Psoas muscle (tissue), 8 donors: ENCODE results near the gene BTBD6. TPM values are rescaled to one million over a fixed set of nuclear protein-coding genes. Genes with fewer than 3 reads are reported as not detected.
"Not testable (repeated sequence)": the region's sequence is repeated elsewhere in the genome, so short reads cannot be mapped to it uniquely, and the experiment has no call there.

Experiments used
- ATAC-seq, 4 donors: fragments of 200-7000 bp; cut with Tn5 transposase; one replicate each; pipeline ENCODE4 v1.9.1; 2020; ENCODE audit warnings: moderate library complexity in 3 of 4, mild to moderate bottlenecking in 2 of 4
- DNase-seq, 2 donors: peaks; one replicate each; pipeline ENCODE4 v3.0.0-alpha.2; 2020
- H3K27ac ChIP-seq: fragments of 200-600 bp; one replicate; pipeline ENCODE4 v1.8.0; 2022
- H3K27me3 ChIP-seq, 3 donors: fragments of 200-600 bp in 1 of 3; one replicate each; pipeline versions ENCODE4 v1.6.1 to v1.8.0; 2013 to 2022; ENCODE audit warnings: low read length in 2 of 3, mild to moderate bottlenecking in 2 of 3, moderate library complexity in 1 of 3; ENCODE audit not compliant: insufficient read depth in 3 of 3
- H3K36me3 ChIP-seq, 2 donors: fragments of 200-600 bp in 1 of 2; one replicate each; pipeline versions ENCODE4 v1.6.1 to v1.8.0; 2013 to 2022; ENCODE audit warnings: low read depth in 1 of 2, mild to moderate bottlenecking in 1 of 2, moderate library complexity in 1 of 2; ENCODE audit not compliant: insufficient read depth in 1 of 2
- H3K4me1 ChIP-seq: fragments of 200-600 bp; one replicate; pipeline ENCODE4 v1.8.0; 2022
- H3K4me3 ChIP-seq: fragments of 200-600 bp; one replicate; pipeline ENCODE4 v1.8.0; 2022; ENCODE audit warnings: mild to moderate bottlenecking
- H3K9me3 ChIP-seq: fragments of 200-600 bp; one replicate; pipeline ENCODE4 v1.8.0; 2022
- CTCF ChIP-seq: fragments of 200-600 bp; IDR thresholded peaks from one replicate; pipeline ENCODE4 v1.8.0; 2022; ENCODE audit warnings: antibody characterized with exemption
- WGBS, 3 donors: extraction: QIAGEN DNeasy Blood & Tissue Kit; methylation state at CpG; one replicate each; pipeline versions ENCODE4 v1.1.6 to v1.1.7; 2013; 5-methylcytosine and 5-hydroxymethylcytosine counted together
- intact Hi-C, 2 donors: fragments of 100-400 bp; cut with DNase I; formaldehyde crosslinking; loops; one replicate each; pipeline versions ENCODE4 v1.11.0 to v1.14.2; 2022
- polyA plus RNA-seq, 3 donors: library from polyadenylated mRNA; stranded (reverse); fragments of 200-250 nt; gene quantifications; one replicate each; pipeline ENCODE4 v1.2.3, GENCODE V29; 2013
- total RNA-seq, 4 donors: library from RNA; stranded (reverse); fragmentation: NEBNext Ultra II Directional in 2 of 4; extraction: Animal tissue kit (Norgen Biotek cat#: 25700) in 2 of 4; gene quantifications; one replicate each; pipeline versions ENCODE4 v1.2.1 to v1.2.4, GENCODE V29; 2021 to 2023
- donor health status: healthy with polysubstance abuse.
- donor health status: DM: no; HTN: no; CAD: no; lungs with moderate emphysema.
- donor health status: Bipolar disorder and iron deficiency.
- donor health status: healthy.
- donor health status: DM: yes; HTN: yes; CAD: no.
- donor health status: DM: no; HTN: no; CAD: no.
- donor health status: DM: no; HTN: no; CAD: no.
- donor health status: DM: yes; HTN: yes; CAD: no.

Gene BTBD6
- total and polyA plus RNA-seq, 7 donors: 48.3 to 79.7 (median 72.2) TPM

GRCh38 chr14:105275267-105275946 is 27.1 kb downstream of the BTBD6 start:
- H3K36me3 ChIP-seq: no peaks in the 10 kb centered on the region
- WGBS, 3 donors: 30 to 54% (median 31%) methylated on average over 16 of the region's 16 CpGs
- peak overlapping the region; percentile 63 for H3K27ac ChIP-seq
- ATAC-seq (peak; percentile 88 to 95 (median 93)), DNase-seq (peak; percentile 56 to 70)
- no peaks in the 10 kb centered on the region for H3K27me3 ChIP-seq
- no peak for TF ChIP-seq CTCF
- intact Hi-C loops: no loop called here
- H3K4me1 ChIP-seq: peaks cover 17% of the 10 kb centered on the region
- H3K9me3 ChIP-seq: no peaks in the 10 kb centered on the region
- no peak overlapping the region for H3K4me3 ChIP-seq

GRCh38 chr14:105277448-105277847 is 29.1 kb downstream of the BTBD6 start:
- H3K4me1 ChIP-seq: peaks cover 26% of the 10 kb centered on the region
- H3K27me3 ChIP-seq, DNase-seq, intact Hi-C loops, H3K27ac ChIP-seq, H3K4me3 ChIP-seq, ATAC-seq, H3K9me3 ChIP-seq, H3K36me3 ChIP-seq: not testable (repeated sequence)
- WGBS, 3 donors: 31 to 100% (median 100%) methylated on average over 3 of the region's 4 CpGs

- ATAC-seq (no peak), DNase-seq (no peak)
- Histone ChIP-seq H3K4me3 (no peak overlapping the region), H3K27ac (no peak overlapping the region), H3K9me3 (no peaks in the 10 kb centered on the region), H3K27me3 (no peaks in the 10 kb centered on the region), H3K4me1 (peaks cover 26% of the 10 kb centered on the region), H3K36me3 (no peaks in the 10 kb centered on the region)
- TF ChIP-seq CTCF: no peak
- intact Hi-C loops: loop anchor here in 1 of 2 donors (5.0 kb wide), 1 partner anchor 78 kb away; no protein-coding TSS in a partner anchor
- 90 to 92% (median 92%) methylated on average over 18 of the region's 18 CpGs for WGBS, 3 donors
These were observed 31.5 kb downstream of the BTBD6 start for GRCh38 chr14:105279642-105280361.

- Histone ChIP-seq H3K27me3 (no peaks in the 10 kb centered on the region), H3K4me1 (peaks cover 20% of the 10 kb centered on the region), H3K27ac (no peak overlapping the region), H3K36me3 (no peaks in the 10 kb centered on the region), H3K9me3 (no peaks in the 10 kb centered on the region), H3K4me3 (no peak overlapping the region)
- no peak for ATAC-seq
- intact Hi-C loops: loop anchor here in 1 of 2 donors (5.0 kb wide), 1 partner anchor 78 kb away; no protein-coding TSS in a partner anchor
- no peak for TF ChIP-seq CTCF
- DNase-seq: no peak
- WGBS, 3 donors: 96 to 99% (median 97%) methylated on average over 21 of the region's 21 CpGs
These were observed 32.2 kb downstream of the BTBD6 start for GRCh38 chr14:105280525-105280924.

GRCh38 chr14:105281371-105282097 is 33.2 kb downstream of the BTBD6 start:
- no peaks in the 10 kb centered on the region for H3K9me3 ChIP-seq
- H3K4me1 ChIP-seq: peaks cover 17% of the 10 kb centered on the region
- H3K4me3 ChIP-seq: no peak overlapping the region
- no peaks in the 10 kb centered on the region for H3K27me3 ChIP-seq
- peak overlapping the region; percentile 33 for H3K27ac ChIP-seq
- DNase-seq (no peak), ATAC-seq (peak; percentile 75 to 84 (median 78))
- intact Hi-C loops: loop anchor here (1.0 to 5.0 kb wide), 3 partner anchors 78 to 191 kb away; no protein-coding TSS in a partner anchor
- WGBS, 3 donors: 65 to 70% (median 66%) methylated on average over 23 of the region's 23 CpGs
- peak; percentile 69 for TF ChIP-seq CTCF
- peaks cover 0 to 4% of the 10 kb centered on the region in 2 donors for H3K36me3 ChIP-seq
